Fibroblast of pulmonary artery (primary cell): ENCODE measurements around the gene DDC.

Experiments used
- DNase-seq: peaks from one replicate; pipeline ENCODE4 v3.0.0-alpha.2; 2010; ENCODE audit warnings: low read depth
- H3K4me3 ChIP-seq: replicated peaks from 2 replicates; pipeline ENCODE4 v1.5.1; 2011; ENCODE audit warnings: low read depth, mild to moderate bottlenecking, control low read depth, low read length, moderate library complexity
- CTCF ChIP-seq: IDR thresholded peaks from 2 replicates; pipeline ENCODE4 v1.5.1; 2011; ENCODE audit warnings: mild to moderate bottlenecking, control low read depth, low read length, inconsistent platforms; ENCODE audit errors: missing control alignments

The DDC gene

GRCh38 chr7:50409856-50410745 lies 155.1 kb downstream of the DDC start:
- H3K4me3 ChIP-seq = no peak overlapping the region
- DNase-seq = no peak
- TF ChIP-seq CTCF = no peak
